HG02763 (cell line): ENCODE results near the gene NRDE2.
"Not testable (repeated sequence)": the region's sequence is repeated elsewhere in the genome, so short reads cannot be mapped to it uniquely, and the experiment has no call there.

Experiments
- ATAC-seq: cut with Tn5 transposase; IDR thresholded peaks from one replicate; pipeline ENCODE4 v1.9.1; 2021; ENCODE audit warnings: mild to moderate bottlenecking, moderate library complexity; ENCODE audit not compliant: unreplicated experiment

The NRDE2 gene

GRCh38 chr14:90344331-90345238 is 12.8 kb upstream of the NRDE2 start:
- no peak for ATAC-seq

GRCh38 chr14:90342327-90342726 is 10.6 kb upstream of the NRDE2 start:
- no peak for ATAC-seq

- no peak for ATAC-seq
Measured at GRCh38 chr14:90341784-90342183, 10.0 kb upstream of the NRDE2 start.

- not testable (repeated sequence) for ATAC-seq
Measured at GRCh38 chr14:90341232-90341631, 9.5 kb upstream of the NRDE2 start.

- ATAC-seq, result no peak
Measured at GRCh38 chr14:90336985-90337384, 5.2 kb upstream of the NRDE2 start.

- ATAC-seq, result no peak
Measured at GRCh38 chr14:90336401-90336800, 4.7 kb upstream of the NRDE2 start.

GRCh38 chr14:90332271-90332584 is 487 bp upstream of the NRDE2 start:
- no peak for ATAC-seq

- no peak for ATAC-seq
Measured at GRCh38 chr14:90330203-90331196, 1.2 kb downstream of the NRDE2 start.

- ATAC-seq, result no peak
Measured at GRCh38 chr14:90321891-90322290, 9.8 kb downstream of the NRDE2 start.

GRCh38 chr14:90319634-90320541 is 11.9 kb downstream of the NRDE2 start:
- no peak for ATAC-seq

GRCh38 chr14:90319173-90319572 is 12.6 kb downstream of the NRDE2 start:
- ATAC-seq, result no peak

- ATAC-seq, result no peak
Measured at GRCh38 chr14:90318016-90318415, 13.7 kb downstream of the NRDE2 start.

GRCh38 chr14:90317286-90317685 is 14.5 kb downstream of the NRDE2 start:
- no peak for ATAC-seq

GRCh38 chr14:90308561-90308960 is 23.2 kb downstream of the NRDE2 start:
- ATAC-seq, result no peak

GRCh38 chr14:90305176-90305601 is 26.6 kb downstream of the NRDE2 start:
- no peak for ATAC-seq

GRCh38 chr14:90304502-90304901 is 27.2 kb downstream of the NRDE2 start:
- ATAC-seq, result no peak

- ATAC-seq, result no peak
Measured at GRCh38 chr14:90303473-90303872, 28.3 kb downstream of the NRDE2 start.

- ATAC-seq, result no peak
Measured at GRCh38 chr14:90302529-90303303, 29.0 kb downstream of the NRDE2 start.

- ATAC-seq, result no peak
Measured at GRCh38 chr14:90301668-90302090, 30.1 kb downstream of the NRDE2 start.

- ATAC-seq, result no peak
Measured at GRCh38 chr14:90301122-90301521, 30.6 kb downstream of the NRDE2 start.
